Measurements from ENCODE around the gene SLC1A1. TPM values are rescaled to one million over a fixed set of nuclear protein-coding genes. Genes with fewer than 3 reads are reported as not detected.
"Not testable (repeated sequence)": the region's sequence is repeated elsewhere in the genome, so short reads cannot be mapped to it uniquely, and the experiment has no call there.

SLC1A1 gene
- total RNA-seq, 2 donors from 2014 or later: 32.0 to 42.3 TPM

GRCh38 chr9:4501147-4501507 lies 10.9 kb downstream of the SLC1A1 start:
- intact Hi-C loops (cut with DNase I, micrococcal nuclease): no loop called here
- ATAC-seq: no peak
- no peak for DNase-seq

GRCh38 chr9:4502444-4502843 lies 12.2 kb downstream of the SLC1A1 start:
- no peak for ATAC-seq
- DNase-seq: no peak
- intact Hi-C loops (cut with DNase I, micrococcal nuclease): no loop called here

DNA sequence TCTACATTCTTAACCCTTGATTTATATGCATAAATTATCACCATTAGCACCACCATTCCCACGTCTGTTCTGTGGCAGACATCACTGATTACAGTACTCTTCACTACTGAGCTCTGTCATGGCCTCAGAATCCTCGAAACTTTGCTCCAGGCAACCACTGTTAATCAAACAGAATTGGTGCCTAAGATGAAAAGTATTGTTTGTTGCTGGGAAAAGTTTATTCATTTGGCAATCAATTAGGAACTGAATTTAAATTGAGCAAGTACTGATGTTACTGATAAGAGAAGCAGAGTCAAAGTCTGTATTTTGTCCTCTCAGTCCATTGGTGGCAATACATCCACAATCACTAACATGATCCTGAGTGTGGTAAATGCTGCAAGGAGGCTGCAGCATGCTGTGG lies 12.8 kb downstream of the SLC1A1 start:
- ATAC-seq (no peak), DNase-seq (no peak)
- intact Hi-C loops (cut with DNase I, micrococcal nuclease): no loop called here

GRCh38 chr9:4504250-4504649 lies 14.0 kb downstream of the SLC1A1 start:
- DNase-seq (no peak), ATAC-seq (no peak)
- intact Hi-C loops (cut with DNase I, micrococcal nuclease): no loop called here

DNA sequence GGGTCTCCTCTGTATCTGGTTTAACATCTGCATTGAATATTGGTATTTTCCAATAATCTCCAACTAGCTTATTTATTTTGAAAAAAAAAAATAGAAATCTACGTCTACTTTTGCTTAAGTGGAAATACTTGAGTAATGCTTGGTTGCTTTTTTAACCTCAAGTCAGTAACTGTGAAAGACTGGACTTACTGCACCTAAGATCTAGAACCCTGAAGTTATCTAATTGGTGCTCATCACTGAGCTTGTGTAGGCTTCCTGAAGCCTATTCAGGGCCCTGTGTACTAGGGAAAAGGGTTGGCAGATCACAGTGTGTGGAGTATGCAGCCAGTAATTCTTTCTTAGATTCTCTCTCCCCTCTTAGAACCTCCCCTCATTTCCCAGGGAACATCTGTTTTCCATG lies 16.2 kb downstream of the SLC1A1 start:
- intact Hi-C loops (cut with DNase I, micrococcal nuclease): no loop called here
- no peak for DNase-seq
- no peak for ATAC-seq

DNA sequence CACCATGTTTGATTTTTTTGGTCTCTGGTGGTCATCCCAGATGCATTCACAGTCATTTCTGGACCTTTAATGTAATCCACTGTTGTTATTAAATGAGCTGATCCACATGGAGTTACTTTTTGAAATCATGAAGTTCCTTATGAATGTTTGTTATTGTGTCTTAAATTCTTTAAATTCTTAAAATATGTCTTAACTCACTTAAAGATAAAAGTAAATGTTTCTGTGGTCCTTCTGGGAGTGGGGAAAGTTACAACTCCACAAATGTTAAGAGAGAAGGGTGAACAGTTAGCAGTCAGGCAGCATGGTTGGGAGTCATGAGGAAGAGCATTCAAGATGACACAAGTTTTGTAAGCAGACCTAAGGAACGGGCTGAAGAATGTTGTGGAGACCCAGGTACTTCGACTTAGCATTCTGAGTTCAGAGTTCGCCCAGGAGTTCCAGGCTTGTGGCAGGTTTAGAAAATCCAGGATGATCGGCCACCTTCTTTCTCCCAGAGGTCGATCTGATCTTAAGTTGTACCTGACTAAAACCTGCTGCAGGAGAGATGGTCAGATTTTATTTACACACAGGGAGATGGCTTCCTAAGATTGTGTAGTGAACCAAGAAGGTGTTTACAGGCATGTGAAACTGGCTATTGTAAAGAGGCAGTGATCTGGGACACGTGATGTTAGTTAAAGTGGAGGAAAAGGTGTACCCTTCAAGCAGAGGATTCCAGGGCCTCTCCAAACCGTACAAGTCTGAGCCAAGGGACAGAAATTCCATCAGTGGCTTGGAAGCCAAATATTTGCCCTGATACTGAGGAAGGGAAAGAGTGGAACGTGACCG lies 17.2 kb downstream of the SLC1A1 start:
- no peak for ATAC-seq

DNA sequence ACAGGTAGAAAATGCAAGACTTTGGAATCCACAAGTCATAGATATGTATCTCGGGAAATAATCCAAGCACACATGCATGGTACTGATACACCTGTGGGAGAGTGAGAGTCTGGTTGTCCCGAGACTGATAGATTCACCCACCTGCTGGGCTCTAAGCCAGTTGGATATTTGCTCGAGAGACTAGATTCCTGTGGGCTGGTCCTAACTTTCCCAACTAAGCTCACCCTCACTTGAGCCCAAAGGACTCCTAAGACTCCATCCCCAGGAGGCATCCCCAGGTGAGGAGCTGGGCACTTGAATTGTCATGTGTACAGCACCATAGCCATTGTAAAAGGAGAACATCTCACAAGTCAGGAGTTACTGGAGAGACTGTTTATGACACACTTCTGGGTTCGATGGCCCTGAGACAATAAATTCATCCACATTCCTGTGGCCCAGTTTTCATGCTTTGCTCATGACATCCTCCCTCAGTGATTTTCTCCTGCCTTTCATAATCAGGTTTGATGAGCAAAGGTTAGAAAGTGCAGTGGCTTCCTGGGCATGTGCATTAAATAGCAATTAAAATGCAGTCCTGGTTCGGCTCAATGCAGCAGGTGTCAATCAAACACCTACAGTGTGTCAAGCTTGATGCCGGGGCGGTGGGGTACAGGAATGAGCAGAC lies 18.1 kb downstream of the SLC1A1 start:
- ATAC-seq (peak; percentile 78), DNase-seq (no peak)

More for the DNA sequence above, 17.2 kb downstream of the SLC1A1 start:
- intact Hi-C loops (cut with DNase I, micrococcal nuclease): no loop called here
- no peak for DNase-seq

GRCh38 chr9:4508907-4509589 lies 18.8 kb downstream of the SLC1A1 start:
- intact Hi-C loops (cut with DNase I, micrococcal nuclease): no loop called here
- ATAC-seq (no peak), DNase-seq (no peak)

More for the DNA sequence above, 18.1 kb downstream of the SLC1A1 start:
- intact Hi-C loops (cut with DNase I, micrococcal nuclease): no loop called here

- intact Hi-C loops (cut with DNase I, micrococcal nuclease): no loop called here
- DNase-seq: no peak
- no peak for ATAC-seq
Measured at GRCh38 chr9:4509590-4509984, 19.3 kb downstream of the SLC1A1 start.

DNA sequence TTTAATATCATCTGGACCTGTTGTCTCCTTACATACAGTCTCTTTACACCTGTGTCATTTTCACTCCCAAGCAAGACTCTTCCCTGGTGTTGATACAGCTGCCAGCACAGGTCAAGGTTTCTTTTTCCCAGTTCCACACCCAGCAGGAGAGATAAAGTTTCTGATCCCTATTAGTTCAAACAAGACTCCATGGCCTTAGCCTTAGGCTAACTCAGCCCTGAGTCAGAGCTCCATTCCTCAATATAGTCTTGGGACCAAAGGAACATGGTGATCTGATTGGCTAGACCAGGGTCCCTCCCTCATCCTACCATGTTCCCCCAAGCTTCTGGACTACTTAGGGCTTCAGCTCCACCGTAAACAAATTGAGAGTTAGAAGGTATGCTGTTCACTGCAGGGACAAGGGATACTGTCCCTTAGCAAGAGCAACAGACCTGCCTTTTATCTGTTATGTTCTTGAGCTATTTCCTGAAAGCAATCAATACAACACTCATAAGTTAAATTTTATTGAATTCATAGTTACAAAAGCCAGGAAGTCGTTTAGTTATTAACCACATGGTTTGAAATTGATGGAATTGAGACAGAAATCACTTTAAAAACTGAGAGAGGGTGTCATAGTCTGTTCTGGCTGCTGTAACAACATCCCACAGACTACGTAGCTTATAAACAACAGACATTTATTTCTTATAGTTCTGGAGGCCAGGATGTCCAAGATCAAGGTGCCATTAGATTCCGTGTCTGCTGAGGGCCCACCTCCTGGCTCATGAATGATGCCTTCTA lies 20.5 kb downstream of the SLC1A1 start:
- ATAC-seq (peak; percentile 86), DNase-seq (no peak)
- intact Hi-C loops (cut with DNase I, micrococcal nuclease): no loop called here

- ATAC-seq (no peak), DNase-seq (no peak)
- intact Hi-C loops (cut with DNase I, micrococcal nuclease): no loop called here
Measured at GRCh38 chr9:4514252-4515128, 24.2 kb downstream of the SLC1A1 start.

DNA sequence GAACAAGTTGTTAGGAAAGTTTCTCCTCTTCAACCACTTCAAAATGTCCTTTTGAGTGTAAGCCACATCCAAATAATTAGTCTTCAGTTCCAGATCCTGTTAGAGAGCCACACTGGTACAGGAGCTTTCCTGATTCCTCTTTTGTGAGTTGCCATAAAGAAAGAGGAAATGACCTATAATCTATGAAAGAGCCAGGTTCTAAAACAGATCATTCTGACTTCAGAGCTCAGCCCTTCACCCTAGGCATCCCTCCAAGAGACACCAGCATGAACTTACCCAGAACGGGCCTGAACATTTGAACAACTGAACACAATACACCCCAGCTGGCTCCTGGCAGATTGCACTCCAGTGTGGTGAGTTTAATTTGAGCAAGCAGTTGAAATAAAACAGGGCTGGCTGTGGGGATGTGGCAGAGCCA lies 25.7 kb downstream of the SLC1A1 start:
- intact Hi-C loops (cut with DNase I, micrococcal nuclease): no loop called here
- ATAC-seq (no peak), DNase-seq (peak in 1 of 2 donors; percentile 51)

DNA sequence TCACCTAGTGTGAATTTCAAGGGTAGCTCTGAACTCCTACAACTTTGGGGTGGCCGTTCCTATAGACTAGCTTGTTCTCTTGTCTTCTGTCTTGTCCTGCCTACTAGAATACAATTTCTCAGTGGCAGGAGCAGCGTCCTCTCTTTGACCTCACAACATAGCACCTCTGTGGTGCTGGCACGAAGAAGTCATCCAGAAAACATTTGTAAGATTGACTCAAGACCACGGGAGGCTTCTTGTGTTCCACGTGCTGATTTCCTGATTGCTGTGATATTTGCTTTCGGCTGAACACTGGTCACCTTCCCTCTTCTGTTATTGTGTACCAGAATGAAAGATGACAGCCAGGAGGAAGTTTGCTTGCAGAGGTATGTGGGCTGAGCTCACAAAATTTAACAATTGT lies 27.0 kb downstream of the SLC1A1 start:
- DNase-seq (no peak), ATAC-seq (no peak)
- intact Hi-C loops (cut with DNase I, micrococcal nuclease): no loop called here

DNA sequence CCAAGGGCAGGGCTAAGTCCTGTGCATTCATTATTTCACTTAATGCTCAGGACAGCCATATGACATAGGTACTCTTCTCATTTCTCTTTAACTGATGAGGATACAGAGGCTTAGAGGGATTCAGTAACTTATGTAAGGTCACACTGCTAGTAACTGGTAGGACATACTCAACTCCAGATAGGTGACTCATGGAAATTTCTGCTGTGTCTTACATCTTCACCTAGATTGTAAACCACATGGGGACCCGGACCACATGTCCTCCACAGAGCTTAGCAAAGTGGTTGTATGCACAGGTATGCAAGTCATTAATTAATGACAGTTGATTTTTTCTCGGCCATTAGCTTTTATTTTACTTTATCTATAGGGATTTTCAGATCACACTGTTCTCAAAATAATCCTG lies 29.3 kb downstream of the SLC1A1 start:
- DNase-seq: no peak
- no peak for ATAC-seq
- intact Hi-C loops (cut with DNase I, micrococcal nuclease): no loop called here

GRCh38 chr9:4520055-4520454 lies 29.8 kb downstream of the SLC1A1 start:
- DNase-seq (no peak), ATAC-seq (no peak)
- intact Hi-C loops (cut with DNase I, micrococcal nuclease): no loop called here

DNA sequence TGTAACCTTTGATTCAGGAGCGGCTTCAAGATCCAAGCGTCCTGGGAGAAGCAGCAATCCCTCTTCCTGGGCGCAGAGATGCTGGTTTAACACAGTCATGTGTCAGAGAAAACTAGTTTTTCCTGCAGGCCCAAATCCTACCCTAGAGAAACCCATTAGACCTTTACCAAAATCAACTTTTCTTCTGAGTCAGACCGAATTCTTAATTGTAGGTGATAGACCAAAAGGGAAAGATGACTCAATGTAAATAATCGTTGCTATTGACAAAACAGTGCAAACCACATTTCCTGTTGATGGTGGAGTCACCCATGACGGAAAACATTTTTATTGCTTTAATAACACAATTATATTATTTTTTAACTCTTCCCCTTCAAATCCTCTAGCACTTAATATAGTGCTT lies 40.1 kb downstream of the SLC1A1 start:
- DNase-seq: no peak
- intact Hi-C loops (cut with DNase I, micrococcal nuclease): no loop called here
- ATAC-seq: no peak

GRCh38 chr9:4530831-4531230 lies 40.6 kb downstream of the SLC1A1 start:
- intact Hi-C loops (cut with DNase I, micrococcal nuclease); ATAC-seq; DNase-seq: not testable (repeated sequence)

DNA sequence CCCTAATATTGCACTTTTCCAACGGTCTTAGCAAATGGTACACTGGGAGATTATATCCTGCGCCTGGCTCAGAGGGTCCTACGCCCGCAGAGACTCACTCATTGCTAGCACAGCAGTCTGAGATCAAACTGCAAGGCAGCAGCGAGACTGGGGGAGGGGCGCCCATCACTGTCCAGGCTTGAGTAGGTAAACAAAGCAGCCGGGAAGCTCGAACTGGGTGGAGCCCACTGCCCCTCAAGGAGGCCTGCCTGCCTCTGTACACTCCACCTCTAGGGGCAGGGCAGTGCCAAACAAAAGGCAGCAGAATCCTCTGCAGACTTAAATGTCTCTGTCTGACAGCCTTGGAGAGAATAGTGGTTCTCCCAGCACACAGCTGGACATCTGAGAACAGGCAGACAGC lies 41.1 kb downstream of the SLC1A1 start:
- ATAC-seq; DNase-seq; intact Hi-C loops (cut with DNase I, micrococcal nuclease): not testable (repeated sequence)

Measured in left colon (tissue), 2 donors.